OCI-LY3 (cell line): ENCODE measurements around the gene PTPN11.
A peak's percentile ranks its signal among the peaks of the same experiment; 100 is the strongest.

Source experiments
- H2AFZ ChIP-seq: fragments of 200-600, 300-600 bp; shearing (Covaris generic); 2 replicates; pipeline ENCODE4 v1.6.0; 2014; ENCODE audit warnings: antibody characterized with exemption, low read depth, low read length
- H3K27ac ChIP-seq: fragments of 200-600, 300-600 bp; sonication (generic); 2 replicates; pipeline ENCODE4 v1.5.1; 2014; ENCODE audit warnings: mild to moderate bottlenecking, low read length, moderate library complexity, mixed read lengths
- H3K27me3 ChIP-seq: fragments of 200-600, 300-600 bp; sonication (generic); 2 replicates; pipeline ENCODE4 v1.6.1; 2014; ENCODE audit warnings: low read depth, low read length, mixed read lengths
- H3K36me3 ChIP-seq: fragments of 200-600, 300-600 bp; sonication (generic); replicated peaks from 2 replicates; pipeline ENCODE3; 2014; ENCODE audit warnings: low read depth, low read length, mixed read lengths
- H3K4me1 ChIP-seq: fragments of 300-600, 200-600 bp; sonication (generic); 2 replicates; pipeline ENCODE4 v1.6.1; 2014; ENCODE audit warnings: low read length, mixed read lengths
- H3K4me2 ChIP-seq: fragments of 200-600, 300-600 bp; sonication (generic); 2 replicates; pipeline ENCODE4 v1.6.1; 2014; ENCODE audit warnings: low read length, mixed read lengths
- H3K4me3 ChIP-seq: fragments of 300-600, 200-600 bp; sonication (generic); 2 replicates; pipeline ENCODE4 v1.5.1; 2014; ENCODE audit warnings: antibody characterized with exemption, mild to moderate bottlenecking, low read length, moderate library complexity
- H3K79me2 ChIP-seq: fragments of 300-600, 200-600 bp; shearing (Covaris generic); 2 replicates; pipeline ENCODE4 v1.6.1; 2014; ENCODE audit warnings: mild to moderate bottlenecking, low read length, mixed read lengths
- H3K9ac ChIP-seq: fragments of 300-600, 200-600 bp; shearing (Covaris generic); 2 replicates; pipeline ENCODE4 v1.6.0; 2014; ENCODE audit warnings: mild to moderate bottlenecking, low read length, moderate library complexity
- H3K9me3 ChIP-seq: fragments of 200-600, 300-600 bp; shearing (Covaris generic); 2 replicates; pipeline ENCODE4 v1.6.1; 2014; ENCODE audit warnings: low read length, mixed read lengths; ENCODE audit not compliant: insufficient read depth
- H4K20me1 ChIP-seq: fragments of 200-600, 300-600 bp; sonication (generic); 2 replicates; pipeline ENCODE4 v1.6.1; 2016; ENCODE audit warnings: low read length, mixed read lengths; ENCODE audit not compliant: insufficient read depth
- EZH2phosphoT487 ChIP-seq: fragments of 200-600 bp; shearing (Covaris generic); IDR thresholded peaks from 2 replicates; pipeline ENCODE4 v1.6.1; 2018; ENCODE audit warnings: antibody characterized with exemption, mixed run types, low read depth
- TF ChIP-seq, protein P1 (sequence below): fragments of 200-600, 300-600 bp; sonication (generic); IDR thresholded peaks from 2 replicates; pipeline ENCODE4 v1.5.1; 2014; ENCODE audit warnings: antibody characterized with exemption, low read length, low read depth

The PTPN11 gene

DNA sequence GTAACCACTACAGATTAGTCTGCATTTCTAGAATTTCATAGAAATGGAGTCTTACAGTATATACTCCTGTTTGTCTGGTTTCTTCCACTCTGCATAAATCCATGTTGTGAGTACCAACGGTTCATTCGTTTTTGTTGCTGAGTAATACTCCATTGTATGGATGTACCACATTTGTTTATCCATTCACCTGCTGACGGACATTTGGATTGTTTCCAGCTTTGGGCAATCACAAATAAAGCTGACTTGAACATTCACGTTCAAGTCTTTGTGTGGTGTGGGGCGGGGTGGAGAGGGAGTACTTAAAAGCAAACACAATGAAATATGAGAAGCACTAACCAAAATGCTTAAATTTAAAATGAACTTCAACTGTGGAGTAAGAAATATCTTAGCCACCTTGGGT, 43.6 kb upstream of the PTPN11 start:
- H3K79me2 ChIP-seq, result peaks cover 58% of the 10 kb centered on the region

DNA sequence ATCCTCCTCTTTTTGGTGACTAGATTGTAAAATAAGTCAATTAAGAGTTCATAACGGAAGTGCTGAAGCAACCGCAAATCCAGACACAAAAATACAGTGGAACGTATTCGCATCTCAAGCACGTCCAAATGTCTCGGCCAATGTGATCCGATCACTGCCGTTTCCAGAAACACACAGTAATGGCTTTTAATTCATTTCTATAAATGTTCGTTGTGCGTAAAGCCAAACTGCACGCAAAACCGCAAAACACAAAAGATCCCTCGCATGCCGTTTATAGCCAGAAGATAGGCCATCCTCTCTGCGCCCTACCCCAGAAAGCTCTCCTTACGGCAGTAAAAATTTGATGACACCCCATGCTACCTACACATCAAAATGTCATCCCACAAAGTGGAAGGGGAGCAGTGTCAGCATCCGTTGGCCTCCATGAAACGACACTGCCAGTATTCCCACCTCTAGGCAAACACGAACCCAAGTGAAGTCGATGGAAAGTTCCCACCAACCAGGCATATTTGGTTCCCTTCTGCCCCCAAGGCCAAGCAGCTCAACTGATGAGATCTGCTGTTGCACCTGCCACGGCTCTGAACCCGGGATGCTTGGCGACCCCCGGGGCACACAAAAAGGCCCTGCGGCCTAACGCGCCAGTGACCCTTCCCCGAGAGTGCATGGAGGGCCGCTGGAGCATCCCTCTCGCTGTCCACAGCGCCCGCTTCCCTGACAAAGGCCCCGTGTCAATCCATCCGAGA, 37.9 kb upstream of the PTPN11 start:
- Histone ChIP-seq H3K27ac (peak overlapping the region; percentile 49; the same call in 1 of the 2 replicates), H4K20me1 (peaks cover 10% of the 10 kb centered on the region; the same call in 1 of the 2 replicates), H3K4me1 (peaks cover 11% of the 10 kb centered on the region), H3K27me3 (no peaks in the 10 kb centered on the region), H3K4me3 (peak overlapping the region; percentile 93), H3K9me3 (no peaks in the 10 kb centered on the region), H2AFZ (peak overlapping the region; percentile 61; the same call in 1 of the 2 replicates), H3K4me2 (peak overlapping the region; percentile 89), H3K36me3 (no peaks in the 10 kb centered on the region), H3K79me2 (peaks cover 43% of the 10 kb centered on the region), H3K9ac (peak overlapping the region; percentile 85)
- TF ChIP-seq, protein P1, sequence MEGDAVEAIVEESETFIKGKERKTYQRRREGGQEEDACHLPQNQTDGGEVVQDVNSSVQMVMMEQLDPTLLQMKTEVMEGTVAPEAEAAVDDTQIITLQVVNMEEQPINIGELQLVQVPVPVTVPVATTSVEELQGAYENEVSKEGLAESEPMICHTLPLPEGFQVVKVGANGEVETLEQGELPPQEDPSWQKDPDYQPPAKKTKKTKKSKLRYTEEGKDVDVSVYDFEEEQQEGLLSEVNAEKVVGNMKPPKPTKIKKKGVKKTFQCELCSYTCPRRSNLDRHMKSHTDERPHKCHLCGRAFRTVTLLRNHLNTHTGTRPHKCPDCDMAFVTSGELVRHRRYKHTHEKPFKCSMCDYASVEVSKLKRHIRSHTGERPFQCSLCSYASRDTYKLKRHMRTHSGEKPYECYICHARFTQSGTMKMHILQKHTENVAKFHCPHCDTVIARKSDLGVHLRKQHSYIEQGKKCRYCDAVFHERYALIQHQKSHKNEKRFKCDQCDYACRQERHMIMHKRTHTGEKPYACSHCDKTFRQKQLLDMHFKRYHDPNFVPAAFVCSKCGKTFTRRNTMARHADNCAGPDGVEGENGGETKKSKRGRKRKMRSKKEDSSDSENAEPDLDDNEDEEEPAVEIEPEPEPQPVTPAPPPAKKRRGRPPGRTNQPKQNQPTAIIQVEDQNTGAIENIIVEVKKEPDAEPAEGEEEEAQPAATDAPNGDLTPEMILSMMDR, result no peak
- no peak for TF ChIP-seq EZH2phosphoT487

More for the DNA sequence above, 43.6 kb upstream of the PTPN11 start:
- TF ChIP-seq, protein P1, result no peak
- TF ChIP-seq EZH2phosphoT487, result no peak
- Histone ChIP-seq H3K36me3 (peaks cover 3% of the 10 kb centered on the region), H3K27me3 (no peaks in the 10 kb centered on the region), H3K9me3 (no peaks in the 10 kb centered on the region), H3K27ac (no peak overlapping the region), H3K4me1 (peaks cover 5% of the 10 kb centered on the region; the same call in 1 of the 2 replicates), H3K9ac (no peak overlapping the region), H3K4me2 (no peak overlapping the region), H2AFZ (no peak overlapping the region), H4K20me1 (peaks cover 9% of the 10 kb centered on the region; the same call in 1 of the 2 replicates), H3K4me3 (no peak overlapping the region)

DNA sequence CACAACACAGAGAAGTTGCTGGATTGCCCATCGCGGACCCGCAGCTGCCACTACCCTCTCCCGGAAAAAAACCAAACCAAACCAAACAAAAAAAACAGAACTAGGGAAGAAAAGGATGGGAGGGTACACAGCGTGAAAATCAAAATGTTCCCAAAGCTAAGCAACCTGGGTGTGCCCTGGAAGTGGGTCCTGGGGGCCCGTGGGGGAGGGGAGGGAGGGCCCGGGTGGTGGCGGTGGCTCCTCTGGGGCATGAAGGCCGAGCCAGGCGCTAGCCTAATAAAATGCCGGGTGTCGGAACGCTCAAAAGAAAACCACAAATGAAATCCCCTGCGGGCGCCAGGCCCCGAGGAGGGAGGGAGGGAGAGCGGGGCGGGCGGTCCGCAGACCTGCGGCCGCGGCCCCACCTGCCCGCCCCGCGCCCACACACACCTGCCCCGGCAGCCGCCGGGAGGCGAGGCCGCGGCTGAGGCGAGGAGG, 37.3 kb upstream of the PTPN11 start:
- H3K27ac ChIP-seq, result peak overlapping the region; percentile 49
- peak overlapping the region; percentile 89 for H3K4me2 ChIP-seq
- no peaks in the 10 kb centered on the region for H3K27me3 ChIP-seq
- peak overlapping the region; percentile 93 for H3K4me3 ChIP-seq
- no peak for TF ChIP-seq EZH2phosphoT487
- TF ChIP-seq, protein P1, result no peak
- peak overlapping the region; percentile 85 for H3K9ac ChIP-seq
- peaks cover 9% of the 10 kb centered on the region; the same call in 1 of the 2 replicates for H4K20me1 ChIP-seq
- no peaks in the 10 kb centered on the region for H3K9me3 ChIP-seq
- no peaks in the 10 kb centered on the region for H3K36me3 ChIP-seq
- peaks cover 42% of the 10 kb centered on the region for H3K79me2 ChIP-seq
- H3K4me1 ChIP-seq, result peaks cover 11% of the 10 kb centered on the region
- H2AFZ ChIP-seq, result peak overlapping the region; percentile 61; the same call in 1 of the 2 replicates
